Measurements from ENCODE around the gene TMPRSS6.

GRCh38 chr22:37119872-37120271 is 10.4 kb upstream of the TMPRSS6 start:
- TF ChIP-seq, protein P1, sequence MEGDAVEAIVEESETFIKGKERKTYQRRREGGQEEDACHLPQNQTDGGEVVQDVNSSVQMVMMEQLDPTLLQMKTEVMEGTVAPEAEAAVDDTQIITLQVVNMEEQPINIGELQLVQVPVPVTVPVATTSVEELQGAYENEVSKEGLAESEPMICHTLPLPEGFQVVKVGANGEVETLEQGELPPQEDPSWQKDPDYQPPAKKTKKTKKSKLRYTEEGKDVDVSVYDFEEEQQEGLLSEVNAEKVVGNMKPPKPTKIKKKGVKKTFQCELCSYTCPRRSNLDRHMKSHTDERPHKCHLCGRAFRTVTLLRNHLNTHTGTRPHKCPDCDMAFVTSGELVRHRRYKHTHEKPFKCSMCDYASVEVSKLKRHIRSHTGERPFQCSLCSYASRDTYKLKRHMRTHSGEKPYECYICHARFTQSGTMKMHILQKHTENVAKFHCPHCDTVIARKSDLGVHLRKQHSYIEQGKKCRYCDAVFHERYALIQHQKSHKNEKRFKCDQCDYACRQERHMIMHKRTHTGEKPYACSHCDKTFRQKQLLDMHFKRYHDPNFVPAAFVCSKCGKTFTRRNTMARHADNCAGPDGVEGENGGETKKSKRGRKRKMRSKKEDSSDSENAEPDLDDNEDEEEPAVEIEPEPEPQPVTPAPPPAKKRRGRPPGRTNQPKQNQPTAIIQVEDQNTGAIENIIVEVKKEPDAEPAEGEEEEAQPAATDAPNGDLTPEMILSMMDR (conservative IDR thresholded peaks at IDR 0.05 in 1 of 2, IDR thresholded peaks at IDR 0.05 in 1 of 2; ENCODE audit: extremely low read depth in 1 of 2, insufficient read depth in 1 of 2, low read depth in 1 of 2, low read length in 2 of 2) = no peak
- TF ChIP-seq EZH2 (IDR thresholded peaks at IDR 0.05; ENCODE audit: borderline replicate concordance, low read length) = no peak

Measured in mammary epithelial cell (primary cell).